Measurements from ENCODE around the gene DES.

GRCh38 chr2:219449609-219450008, 31.4 kb downstream of the DES start:
- no peak for TF ChIP-seq GATA3 (IDR thresholded peaks at IDR 0.05; ENCODE audit: low read depth, low read length)
- no peak for TF ChIP-seq GATA2 (IDR thresholded peaks at IDR 0.05; ENCODE audit: low read depth, low read length)

Data from SH-SY5Y (cell line).